NT2/D1 (cell line): ENCODE results near the gene TRPM2.
"Not testable (repeated sequence)": the region's sequence is repeated elsewhere in the genome, so short reads cannot be mapped to it uniquely, and the experiment has no call there.

Experiments
- DNase-seq: peaks from one replicate; pipeline ENCODE4 v3.0.0-alpha.2; 2011; ENCODE audit warnings: low read depth, low spot score
- H3K27me3 ChIP-seq: 2 replicates; pipeline ENCODE4 v1.6.0; 2011; ENCODE audit warnings: mild to moderate bottlenecking; ENCODE audit not compliant: insufficient read length, insufficient read depth
- H3K36me3 ChIP-seq: 2 replicates; pipeline ENCODE4 v1.6.1; 2011; ENCODE audit warnings: mild to moderate bottlenecking, low read length, mixed read lengths; ENCODE audit not compliant: insufficient read depth, insufficient read length
- H3K4me1 ChIP-seq: 2 replicates; pipeline ENCODE4 v1.5.1; 2011; ENCODE audit not compliant: insufficient read depth, insufficient read length
- H3K4me3 ChIP-seq: 2 replicates; pipeline ENCODE4 v1.5.1; 2011; ENCODE audit warnings: low read depth; ENCODE audit not compliant: insufficient read length
- H3K9ac ChIP-seq: 2 replicates; pipeline ENCODE4 v1.6.0; 2011; ENCODE audit warnings: low read depth; ENCODE audit not compliant: insufficient read length
- H3K9me3 ChIP-seq: 2 replicates; pipeline ENCODE4 v1.5.1; 2011; ENCODE audit warnings: mild to moderate bottlenecking, low read length; ENCODE audit not compliant: insufficient read depth
- SUZ12 ChIP-seq: IDR thresholded peaks from 2 replicates; pipeline ENCODE4 v1.6.1; 2011; ENCODE audit not compliant: insufficient read length, insufficient read depth; ENCODE audit errors: extremely low read depth
- YY1 ChIP-seq: IDR thresholded peaks from 2 replicates; pipeline ENCODE4 v1.6.1; 2011; ENCODE audit not compliant: insufficient read length, insufficient read depth
- ZNF274 ChIP-seq: IDR thresholded peaks from 2 replicates; pipeline ENCODE4 v1.6.1; 2011; ENCODE audit warnings: mild to moderate bottlenecking, low read depth, low read length

Gene TRPM2

DNA sequence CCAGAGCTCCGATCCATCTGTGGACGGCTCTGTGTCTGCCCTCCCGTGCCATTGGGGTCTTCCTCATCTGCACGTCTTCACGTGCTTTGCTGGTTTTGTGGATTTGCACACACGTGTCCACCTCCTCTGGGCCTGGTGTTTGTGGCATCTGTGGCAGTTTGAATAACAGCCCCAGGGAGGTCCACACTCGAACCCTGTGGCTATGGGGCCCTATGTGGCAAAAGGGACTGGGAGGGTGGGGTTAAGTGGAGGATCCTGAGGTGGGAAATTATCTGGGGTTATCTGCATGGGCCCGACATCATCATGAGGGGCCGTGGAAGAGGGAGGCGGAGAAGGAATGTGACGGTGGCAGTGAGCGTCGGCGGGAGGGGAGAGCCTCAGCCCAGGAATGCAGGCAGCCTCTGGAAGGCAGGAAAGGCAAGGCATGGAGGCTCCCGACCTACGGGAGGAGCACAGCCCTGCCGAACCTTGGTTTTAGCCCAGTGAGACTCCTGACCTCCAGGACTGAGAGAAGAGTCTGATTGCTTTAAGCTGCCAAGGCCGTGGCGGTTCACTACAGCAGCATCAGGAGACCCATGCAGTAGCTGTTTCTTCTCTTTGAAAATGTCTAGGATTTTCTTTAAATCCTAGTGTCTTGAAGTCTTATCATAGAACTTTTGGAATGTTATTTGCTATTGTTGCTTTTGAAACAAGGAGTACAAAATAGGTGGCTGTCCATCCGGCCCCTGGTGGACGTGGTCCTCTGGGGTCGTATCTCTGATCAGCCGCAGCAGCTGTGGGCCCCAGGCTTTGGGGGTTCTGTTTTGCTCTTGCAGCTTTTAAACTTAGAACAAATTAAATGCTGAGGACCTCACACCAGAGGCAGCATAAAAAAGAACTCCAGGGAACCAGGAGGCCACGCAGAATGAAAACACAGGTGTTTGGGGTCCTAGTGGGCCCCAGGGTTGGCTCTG lies 61.9 kb downstream of the TRPM2 start:
- no peak overlapping the region for H3K9ac ChIP-seq
- peaks cover 6% of the 10 kb centered on the region for H3K27me3 ChIP-seq
- TF ChIP-seq SUZ12: no peak
- no peak for TF ChIP-seq YY1
- no peak for TF ChIP-seq ZNF274
- peaks cover 17% of the 10 kb centered on the region; the same call in 1 of the 2 replicates for H3K9me3 ChIP-seq
- peak; percentile 15 for DNase-seq
- no peak overlapping the region for H3K4me3 ChIP-seq
- no peaks in the 10 kb centered on the region for H3K36me3 ChIP-seq
- H3K4me1 ChIP-seq: peaks cover 12% of the 10 kb centered on the region

DNA sequence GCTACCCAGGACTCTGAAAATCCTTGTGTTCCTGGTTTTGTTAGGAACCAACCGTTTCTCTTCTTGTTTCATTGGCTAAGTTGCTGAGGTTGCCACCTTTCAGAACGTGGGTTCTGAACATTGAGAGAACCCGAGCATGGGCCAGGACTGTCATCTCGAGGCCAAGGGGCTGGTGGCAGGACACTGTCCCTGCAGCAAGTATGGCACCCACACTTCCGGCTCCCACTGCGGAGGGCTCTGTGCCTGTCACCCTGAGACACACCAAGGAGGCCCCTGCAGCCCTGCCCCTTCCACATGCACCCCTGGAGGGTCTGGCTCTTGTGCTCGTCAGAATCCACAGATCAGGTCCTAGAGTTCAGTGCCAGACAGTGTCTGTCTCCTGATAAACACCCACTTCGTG lies 62.8 kb downstream of the TRPM2 start:
- Histone ChIP-seq H3K4me3 (no peak overlapping the region), H3K4me1 (peaks cover 12% of the 10 kb centered on the region), H3K36me3 (no peaks in the 10 kb centered on the region), H3K27me3 (peaks cover 6% of the 10 kb centered on the region), H3K9ac (no peak overlapping the region), H3K9me3 (peaks cover 17% of the 10 kb centered on the region; the same call in 1 of the 2 replicates)
- TF ChIP-seq YY1 (no peak), SUZ12 (no peak), ZNF274 (no peak)
- DNase-seq: no peak

DNA sequence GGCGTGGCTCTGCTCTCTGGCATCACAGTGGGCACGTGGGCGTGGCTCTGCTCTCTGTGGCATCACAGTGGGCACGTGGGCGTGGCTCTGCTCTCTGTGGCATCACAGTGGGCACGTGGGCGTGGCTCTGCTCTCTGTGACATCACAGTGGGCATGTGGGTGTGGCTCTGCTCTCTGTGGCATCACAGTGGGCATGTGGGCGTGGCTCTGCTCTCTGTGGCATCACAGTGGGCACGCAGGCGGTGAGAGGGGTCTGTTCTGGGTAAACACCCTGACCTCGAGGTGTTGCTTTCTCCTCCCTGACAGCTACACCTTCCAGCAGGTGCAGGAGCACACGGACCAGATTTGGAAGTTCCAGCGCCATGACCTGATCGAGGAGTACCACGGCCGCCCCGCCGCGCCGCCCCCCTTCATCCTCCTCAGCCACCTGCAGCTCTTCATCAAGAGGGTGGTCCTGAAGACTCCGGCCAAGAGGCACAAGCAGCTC lies 64.2 kb downstream of the TRPM2 start:
- H3K4me3 ChIP-seq, DNase-seq, H3K27me3 ChIP-seq, H3K36me3 ChIP-seq, H3K9ac ChIP-seq: not testable (repeated sequence)
- peaks cover 17% of the 10 kb centered on the region; the same call in 1 of the 2 replicates for H3K9me3 ChIP-seq
- peaks cover 12% of the 10 kb centered on the region for H3K4me1 ChIP-seq

DNA sequence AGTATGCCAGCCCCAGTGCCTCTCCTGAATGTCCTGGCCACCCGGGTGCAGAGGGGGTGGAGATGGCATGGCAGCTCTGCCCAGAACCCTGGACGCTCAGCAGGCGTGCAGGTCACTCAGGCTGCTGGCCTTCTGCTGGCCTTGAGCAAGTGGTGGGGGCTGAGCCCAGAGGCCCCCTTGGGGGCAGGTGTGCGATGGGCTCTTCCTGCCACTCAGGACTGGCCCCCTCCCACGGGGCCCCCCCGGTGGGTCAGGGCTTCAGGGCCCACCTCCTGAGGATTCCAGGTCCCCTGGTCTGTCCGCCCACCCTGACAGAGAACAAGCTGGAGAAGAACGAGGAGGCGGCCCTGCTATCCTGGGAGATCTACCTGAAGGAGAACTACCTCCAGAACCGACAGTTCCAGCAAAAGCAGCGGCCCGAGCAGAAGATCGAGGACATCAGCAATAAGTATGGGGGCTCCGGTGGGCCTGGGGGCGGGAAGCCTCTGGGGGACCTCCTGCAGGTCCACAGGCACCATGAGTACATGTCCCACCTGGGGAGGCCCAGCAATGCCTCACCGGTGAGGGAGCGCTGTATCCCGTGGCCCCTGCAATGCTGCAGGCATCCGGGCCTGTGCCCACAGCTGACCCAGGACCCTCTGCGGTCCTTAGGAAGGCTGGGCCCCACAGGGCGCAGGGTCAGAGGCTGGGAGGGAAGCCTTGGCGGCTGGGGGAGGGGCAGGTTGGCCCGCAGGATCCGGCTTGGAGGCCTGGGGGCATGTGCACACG lies 64.9 kb downstream of the TRPM2 start:
- DNase-seq: no peak
- Histone ChIP-seq H3K27me3 (peaks cover 6% of the 10 kb centered on the region), H3K9me3 (peaks cover 17% of the 10 kb centered on the region; the same call in 1 of the 2 replicates), H3K9ac (no peak overlapping the region), H3K4me1 (peaks cover 15% of the 10 kb centered on the region), H3K36me3 (no peaks in the 10 kb centered on the region), H3K4me3 (no peak overlapping the region)
- TF ChIP-seq SUZ12: no peak
- TF ChIP-seq YY1: no peak
- no peak for TF ChIP-seq ZNF274

DNA sequence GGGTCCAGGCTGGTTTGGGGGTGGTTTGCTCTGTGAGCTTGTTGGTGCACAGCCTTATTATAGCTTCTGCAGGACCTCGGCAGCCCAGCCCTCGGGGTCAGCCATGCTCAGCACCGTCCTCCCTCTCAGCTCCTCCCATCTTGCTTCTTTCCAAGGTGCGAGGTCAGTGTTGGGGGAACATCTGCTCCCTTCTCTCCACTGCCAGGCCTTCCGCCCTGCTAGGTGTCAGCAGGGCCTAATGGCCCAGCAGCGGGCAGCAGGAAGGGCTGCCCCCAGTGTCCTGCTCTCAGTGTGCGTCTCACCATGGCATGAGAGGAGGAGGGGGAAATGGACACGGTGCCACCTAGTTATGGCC lies 65.4 kb downstream of the TRPM2 start:
- Histone ChIP-seq H3K9me3 (peaks cover 17% of the 10 kb centered on the region; the same call in 1 of the 2 replicates), H3K4me3 (no peak overlapping the region), H3K9ac (no peak overlapping the region), H3K27me3 (peaks cover 6% of the 10 kb centered on the region), H3K36me3 (no peaks in the 10 kb centered on the region), H3K4me1 (peaks cover 20% of the 10 kb centered on the region)
- no peak for DNase-seq
- no peak for TF ChIP-seq YY1
- TF ChIP-seq SUZ12: no peak
- no peak for TF ChIP-seq ZNF274

DNA sequence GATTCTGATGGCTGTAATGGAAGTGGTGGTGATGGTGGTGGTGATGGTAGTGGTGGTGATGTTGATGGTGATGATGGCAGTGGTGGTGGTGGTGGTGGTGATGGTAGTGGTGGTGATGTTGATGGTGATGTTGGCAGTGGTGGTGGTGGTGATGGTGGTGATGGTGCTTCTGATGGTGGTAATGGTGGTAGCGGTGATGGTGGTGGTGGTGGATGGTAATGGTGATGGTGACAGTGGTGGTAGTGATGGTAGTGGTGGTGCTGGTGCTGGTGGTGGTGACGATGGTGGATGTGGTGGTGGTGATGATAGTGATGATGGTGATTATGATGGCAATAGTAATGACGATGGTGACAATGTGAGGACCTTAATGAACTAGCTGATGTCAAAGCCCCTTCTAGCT lies 66.3 kb downstream of the TRPM2 start:
- H3K9ac ChIP-seq: no peak overlapping the region
- DNase-seq: no peak
- TF ChIP-seq SUZ12 (no peak), YY1 (no peak), ZNF274 (no peak)

DNA sequence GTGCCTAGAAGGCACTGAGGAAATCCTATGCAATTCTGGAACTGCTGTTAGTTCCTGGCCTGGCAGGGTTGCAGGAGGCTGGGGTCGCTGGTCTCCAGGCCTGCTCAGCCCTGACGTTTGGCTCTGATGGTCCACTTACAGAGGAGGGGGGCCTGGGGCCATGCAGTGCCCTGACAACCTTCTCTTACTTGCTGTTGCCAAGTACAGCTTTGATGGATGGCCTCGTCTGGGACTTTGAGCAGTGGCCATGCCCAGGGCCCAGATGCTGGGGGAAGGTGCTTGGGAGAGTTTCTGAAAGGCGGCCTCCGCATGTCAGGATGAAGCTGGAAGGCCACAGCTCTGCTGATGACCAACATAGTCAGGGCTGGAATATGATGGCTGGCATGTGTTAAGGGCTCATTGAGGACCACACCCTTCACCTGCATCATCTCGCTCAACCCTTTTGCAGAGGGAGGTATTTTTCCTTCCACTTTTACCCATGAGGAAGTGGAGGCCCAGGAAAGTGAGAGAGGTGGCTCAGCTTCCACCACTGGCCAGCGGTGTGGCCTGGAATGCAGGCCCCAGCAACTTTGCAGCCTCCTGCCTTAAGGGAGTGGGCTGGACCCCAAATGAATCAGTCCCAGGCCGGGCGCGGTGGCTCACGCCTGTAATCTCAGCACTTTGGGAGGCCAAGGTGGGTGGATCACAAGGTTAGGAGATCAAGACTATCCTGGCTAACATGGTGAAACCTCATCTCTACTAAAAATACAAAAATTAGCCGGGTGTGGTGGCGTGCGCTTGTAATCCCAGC lies 67.2 kb downstream of the TRPM2 start:
- peaks cover 20% of the 10 kb centered on the region for H3K4me1 ChIP-seq
- peaks cover 17% of the 10 kb centered on the region; the same call in 1 of the 2 replicates for H3K9me3 ChIP-seq
- H3K36me3 ChIP-seq: no peaks in the 10 kb centered on the region
- TF ChIP-seq SUZ12: no peak
- no peak for TF ChIP-seq YY1
- no peak for TF ChIP-seq ZNF274
- DNase-seq: no peak
- no peak overlapping the region for H3K9ac ChIP-seq
- peaks cover 6% of the 10 kb centered on the region for H3K27me3 ChIP-seq
- H3K4me3 ChIP-seq: no peak overlapping the region

More for the DNA sequence above, 66.3 kb downstream of the TRPM2 start:
- Histone ChIP-seq H3K9me3 (peaks cover 17% of the 10 kb centered on the region; the same call in 1 of the 2 replicates), H3K27me3 (peaks cover 6% of the 10 kb centered on the region), H3K36me3 (no peaks in the 10 kb centered on the region), H3K4me1 (peaks cover 20% of the 10 kb centered on the region), H3K4me3 (no peak overlapping the region)
